GM19035 (cell line): ENCODE measurements around the gene C4A.
"Not testable (repeated sequence)": the region's sequence is repeated elsewhere in the genome, so short reads cannot be mapped to it uniquely, and the experiment has no call there.

Experiments
- ATAC-seq: cut with Tn5 transposase; IDR thresholded peaks from one replicate; pipeline ENCODE4 v1.9.1; 2021; ENCODE audit not compliant: unreplicated experiment

Gene C4A

GRCh38 chr6:32047539-32047854 lies 65.6 kb downstream of the C4A start:
- ATAC-seq = no peak

GRCh38 chr6:32047855-32048766 lies 66.3 kb downstream of the C4A start:
- ATAC-seq = no peak

- ATAC-seq = not testable (repeated sequence)
Measured at GRCh38 chr6:32049149-32049548, 67.3 kb downstream of the C4A start.

- ATAC-seq = not testable (repeated sequence)
Measured at GRCh38 chr6:32049736-32050135, 67.9 kb downstream of the C4A start.

GRCh38 chr6:32050562-32050961 lies 68.7 kb downstream of the C4A start:
- no peak for ATAC-seq
